Activated CD4-positive, CD25-positive, alpha-beta regulatory T cell treated with anti-CD3 and anti-CD28 coated beads, Interleukin-2, amount 50 U/mL, for 24 hours (primary cell): ENCODE results near the gene MIOS.

ENCODE experiments used
- ATAC-seq, 2 donors: fragments of 150-1000 bp; cut with Tn5 transposase; one replicate each; pipeline ENCODE4 v1.10.0; 2021; ENCODE audit warnings: mild to moderate bottlenecking in 1 of 2, moderate library complexity in 1 of 2

MIOS gene

DNA sequence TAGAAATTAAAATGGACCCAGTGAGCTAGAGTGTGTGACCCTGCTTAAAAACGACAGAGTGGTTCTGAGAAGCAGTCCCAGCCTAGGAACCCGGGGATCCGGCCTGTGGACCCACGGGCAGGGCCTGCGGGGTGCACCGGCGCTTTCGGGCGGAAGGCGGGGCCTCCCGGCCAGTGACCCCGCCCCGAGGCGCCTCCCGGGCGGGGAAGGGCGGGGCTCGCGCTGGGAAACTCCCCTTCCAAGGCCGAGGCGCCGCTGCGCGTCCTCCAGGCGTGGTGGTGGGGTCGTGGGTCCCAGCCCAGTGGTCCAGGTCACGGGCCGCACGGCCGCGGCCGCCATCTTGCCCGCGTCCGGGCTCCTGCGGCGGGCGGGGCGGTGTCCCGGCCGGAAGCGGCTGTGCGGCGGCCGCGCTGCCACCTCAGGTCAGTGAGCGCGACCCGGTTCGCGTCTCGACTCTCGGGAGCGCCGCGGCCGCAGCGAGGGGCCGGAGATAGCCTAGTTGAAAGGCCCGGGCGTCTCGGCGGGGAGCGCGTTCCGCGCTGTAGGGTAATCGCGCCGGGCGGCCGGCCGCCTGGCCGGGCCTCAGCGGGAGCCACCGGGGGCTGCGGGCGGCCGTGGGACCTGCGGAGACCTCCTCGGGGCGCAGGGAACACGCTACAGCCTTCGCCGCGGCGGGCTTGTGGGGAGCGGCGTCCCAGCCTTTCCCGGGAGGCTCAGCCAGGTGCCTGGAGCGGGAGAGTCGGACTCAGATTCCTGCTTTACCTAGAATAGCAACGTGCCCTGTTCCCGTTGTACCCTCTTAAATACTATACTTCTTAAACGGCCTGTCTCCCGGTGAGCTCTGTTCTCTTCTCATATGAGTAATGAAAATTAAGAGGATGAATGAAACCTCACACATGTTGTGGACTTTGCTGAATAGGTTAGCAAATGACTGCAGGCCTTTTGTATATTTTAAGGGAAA lies at the start of gene MIOS:
Gene MIOS (plus strand): TSS at position 234 of the 961 bp plus-strand sequence. CDS start 5,592 bp downstream, outside the sequence.
- peak; percentile 84 to 85 for ATAC-seq

DNA sequence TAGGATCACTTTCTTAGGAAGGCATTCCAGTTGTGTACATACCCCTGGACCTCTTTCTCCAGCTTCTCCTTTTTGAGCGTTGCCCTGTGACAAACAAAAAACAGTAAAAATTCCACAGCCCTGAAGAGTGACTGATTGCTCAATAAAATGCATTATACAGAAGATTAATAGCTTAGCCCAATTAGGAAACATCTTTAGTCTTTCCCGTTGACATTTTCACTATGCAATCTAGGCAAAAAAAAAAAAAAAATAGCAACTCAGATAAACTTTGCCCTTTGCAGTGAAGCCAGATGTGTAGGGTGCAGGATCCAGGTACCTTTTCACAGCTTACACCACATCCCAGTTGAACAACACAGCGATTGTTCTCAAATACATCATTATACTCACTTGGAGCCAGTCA lies 48.9 kb upstream of the MIOS start:
- no peak for ATAC-seq

DNA sequence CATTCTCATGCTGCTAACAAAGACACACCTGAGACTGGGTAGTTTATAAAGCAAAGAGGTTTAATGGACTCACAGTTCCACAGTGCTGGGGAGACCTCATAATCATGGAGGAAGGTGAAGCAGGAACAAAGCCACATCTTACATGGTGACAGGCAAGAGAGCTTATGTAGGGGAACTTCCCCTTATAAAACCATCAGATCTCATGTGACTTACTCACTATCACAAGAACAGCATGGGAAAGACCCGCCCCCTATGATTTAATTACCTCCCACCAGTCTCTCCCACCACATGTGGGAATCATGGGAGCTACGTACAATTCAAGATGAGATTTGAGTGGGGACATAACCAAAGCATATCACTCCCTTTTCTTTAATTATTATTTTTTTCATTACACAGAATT lies 47.6 kb upstream of the MIOS start:
- no peak for ATAC-seq

DNA sequence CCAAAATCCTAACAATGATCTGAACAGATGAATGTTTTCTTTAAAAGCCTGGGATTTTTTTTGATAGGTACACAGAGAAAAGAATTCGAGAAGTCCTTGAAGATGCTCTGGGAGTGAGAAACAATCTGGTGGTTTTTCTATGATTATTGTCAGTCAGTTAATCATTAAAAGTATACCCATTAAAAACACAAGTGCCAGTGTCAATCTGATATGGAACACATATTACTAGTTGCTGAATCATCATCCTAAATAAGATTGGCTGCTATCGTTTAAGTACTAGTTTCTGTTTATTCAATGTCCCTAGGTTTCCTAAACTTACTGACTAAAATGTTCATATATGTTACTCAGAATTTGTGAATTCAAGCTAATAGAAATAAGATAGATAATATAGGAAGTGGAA lies 47.2 kb upstream of the MIOS start:
- no peak for ATAC-seq

DNA sequence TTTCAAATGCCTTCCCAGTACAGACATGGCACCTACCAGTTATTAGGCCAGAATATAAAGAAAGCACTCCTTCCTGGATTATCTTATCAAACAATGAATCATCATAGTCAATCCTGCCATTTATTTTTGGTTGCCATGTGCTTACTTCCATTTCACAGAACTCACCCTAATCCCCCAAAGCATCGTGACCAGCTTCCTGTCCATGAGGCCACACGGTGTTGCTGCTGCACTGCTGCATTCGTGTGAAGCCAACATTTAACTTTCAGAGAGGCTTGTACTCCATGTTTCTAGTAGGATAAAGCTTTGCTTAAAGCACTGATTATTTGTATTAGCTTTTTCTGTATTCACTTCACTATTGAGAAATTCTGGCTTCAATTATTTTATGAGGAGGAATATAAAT lies 45.4 kb upstream of the MIOS start:
- no peak for ATAC-seq

DNA sequence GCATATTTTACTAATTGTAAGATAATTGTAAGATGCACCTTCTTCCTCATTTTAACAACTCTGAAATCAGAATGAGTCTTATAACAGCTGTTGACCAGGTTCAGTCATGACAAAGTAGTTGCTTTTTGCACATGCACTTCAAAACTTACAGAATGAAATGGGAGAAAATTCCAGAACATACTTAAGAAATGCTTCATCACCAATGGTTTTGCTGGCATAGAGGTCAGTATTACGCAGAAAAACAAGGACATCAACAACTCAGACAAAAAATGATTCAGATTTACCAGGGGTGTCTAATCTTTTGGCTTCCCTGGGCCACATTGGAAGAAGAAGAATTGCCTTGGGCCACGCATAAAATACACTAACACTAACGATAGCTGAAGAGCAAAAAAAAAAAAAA lies 44.3 kb upstream of the MIOS start:
- ATAC-seq, result no peak

DNA sequence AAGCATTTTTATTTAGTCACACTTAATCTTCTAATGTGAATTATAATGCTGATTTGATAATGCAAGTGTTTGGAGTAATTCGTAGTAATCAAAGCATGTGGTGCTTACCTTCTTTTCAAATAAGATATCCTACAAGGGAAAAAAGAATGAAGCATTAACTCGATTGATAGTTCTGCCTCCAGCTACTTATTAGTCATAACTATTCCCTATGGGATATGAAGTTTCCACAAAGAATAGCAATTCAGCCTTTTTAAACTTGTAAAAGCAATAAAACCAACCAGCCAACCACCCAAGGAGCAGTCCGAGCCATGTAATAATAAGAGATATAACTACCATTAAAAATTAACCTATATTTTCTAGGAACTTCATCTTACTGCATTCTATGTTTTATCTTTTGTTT lies 42.6 kb upstream of the MIOS start:
- no peak for ATAC-seq

DNA sequence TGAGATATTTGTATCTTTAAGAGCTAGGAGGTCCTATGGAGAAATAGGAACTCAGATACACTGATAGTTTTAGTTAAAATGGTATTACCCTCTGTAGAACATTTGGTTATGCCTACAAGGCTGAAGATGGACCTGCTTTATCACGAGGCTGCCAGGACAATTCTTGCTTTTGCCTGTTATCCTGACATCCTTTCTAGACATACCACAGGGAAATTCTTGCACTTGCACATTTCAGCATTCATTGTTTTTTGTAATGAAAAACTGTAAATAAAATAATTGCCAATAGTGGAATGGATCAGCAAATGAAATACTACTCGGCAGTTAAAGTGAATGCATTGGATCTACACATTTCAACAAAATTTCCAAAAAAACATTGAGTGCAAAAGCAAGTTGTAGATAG lies 40.7 kb upstream of the MIOS start:
- ATAC-seq, result no peak

DNA sequence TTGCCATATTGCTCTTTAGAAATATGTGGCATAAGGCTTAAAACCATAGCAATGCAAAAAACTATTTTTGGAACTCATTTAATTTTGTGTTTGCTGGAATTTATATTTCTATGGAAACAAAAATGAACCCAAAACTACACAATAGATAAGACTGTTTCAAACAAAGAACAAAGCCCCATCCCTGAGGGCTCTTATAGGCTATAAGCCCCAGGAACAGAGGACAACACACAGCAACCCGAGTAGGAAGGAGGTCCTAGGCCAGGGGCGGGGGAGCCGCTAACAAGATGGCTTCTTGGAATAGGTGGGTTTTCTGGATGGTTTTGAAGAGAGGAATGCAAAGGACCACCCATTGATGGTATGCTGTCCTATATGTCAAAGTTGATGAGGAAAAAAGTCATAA lies 39.6 kb upstream of the MIOS start:
- ATAC-seq, result no peak

DNA sequence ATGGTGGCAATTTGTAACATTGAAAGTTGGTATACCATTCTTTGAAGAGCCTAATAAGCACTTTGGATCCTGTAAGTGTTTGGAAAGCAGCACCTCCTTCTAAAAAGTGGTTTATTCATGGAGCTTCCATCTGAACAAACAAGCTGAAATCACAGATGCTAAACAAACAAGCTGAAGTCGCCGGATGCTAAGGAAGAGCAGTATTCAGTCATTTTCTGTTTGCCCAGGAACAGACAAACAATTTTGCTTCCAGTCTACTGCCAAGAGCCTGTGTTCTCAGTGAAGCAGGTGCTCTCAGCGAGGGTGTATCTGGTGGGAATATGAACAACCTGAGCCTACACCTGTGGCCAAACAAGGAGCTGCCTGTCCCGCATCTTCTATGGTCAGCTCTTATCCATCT lies 37.4 kb upstream of the MIOS start:
- ATAC-seq, result no peak

DNA sequence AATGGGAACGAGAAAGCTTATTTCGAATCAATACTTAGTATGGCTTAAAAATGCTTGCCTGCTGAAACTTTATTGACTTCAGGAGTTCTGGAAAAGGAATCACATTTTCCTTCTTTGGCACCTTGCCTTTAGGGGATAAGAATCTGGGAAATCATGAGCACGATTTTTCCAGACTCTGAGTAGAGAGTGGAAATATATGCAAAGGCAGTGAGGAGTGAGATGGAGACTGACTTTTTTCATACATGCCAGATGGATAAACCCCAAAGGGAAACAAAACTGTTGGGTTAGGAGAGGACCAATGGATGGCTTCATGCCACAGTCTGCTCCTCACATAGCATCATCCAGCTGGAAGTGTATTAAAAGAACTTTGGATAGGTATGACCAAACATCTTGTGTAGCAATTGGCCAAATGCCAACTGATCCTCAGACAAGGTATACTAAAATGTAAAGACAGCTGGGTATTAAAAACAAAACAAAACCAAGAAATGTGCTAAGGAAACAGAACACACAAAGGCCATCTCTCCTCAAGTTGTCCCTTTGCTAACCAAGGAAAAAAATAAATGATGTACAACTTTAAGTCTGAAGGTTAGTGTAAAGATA lies 32.8 kb upstream of the MIOS start:
- ATAC-seq, result no peak

DNA sequence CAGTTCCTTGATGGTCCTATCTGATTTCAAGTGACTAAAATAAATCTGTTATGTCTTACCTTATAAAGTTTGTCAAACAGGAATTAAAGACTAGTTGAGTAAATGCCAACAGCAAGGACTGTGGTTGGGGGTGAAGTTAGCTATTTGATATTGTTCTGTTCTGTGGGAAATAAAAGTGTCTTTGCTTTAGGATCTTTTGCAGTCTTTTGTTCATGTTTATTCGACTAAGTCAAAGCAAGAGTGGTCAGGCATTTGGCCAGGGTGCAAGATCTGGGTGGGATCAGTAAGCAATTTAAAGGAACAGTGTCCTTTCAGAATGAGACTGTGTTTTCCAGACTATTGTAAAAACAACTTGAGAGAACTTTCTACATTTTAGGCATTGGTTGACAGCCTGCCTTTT lies 31.0 kb upstream of the MIOS start, which contains the start of gene COL28A1:
Gene COL28A1 (minus strand): TSS at position 183 of the 400 bp plus-strand sequence. CDS start 2,998 bp downstream, outside the sequence.
- ATAC-seq, result no peak

DNA sequence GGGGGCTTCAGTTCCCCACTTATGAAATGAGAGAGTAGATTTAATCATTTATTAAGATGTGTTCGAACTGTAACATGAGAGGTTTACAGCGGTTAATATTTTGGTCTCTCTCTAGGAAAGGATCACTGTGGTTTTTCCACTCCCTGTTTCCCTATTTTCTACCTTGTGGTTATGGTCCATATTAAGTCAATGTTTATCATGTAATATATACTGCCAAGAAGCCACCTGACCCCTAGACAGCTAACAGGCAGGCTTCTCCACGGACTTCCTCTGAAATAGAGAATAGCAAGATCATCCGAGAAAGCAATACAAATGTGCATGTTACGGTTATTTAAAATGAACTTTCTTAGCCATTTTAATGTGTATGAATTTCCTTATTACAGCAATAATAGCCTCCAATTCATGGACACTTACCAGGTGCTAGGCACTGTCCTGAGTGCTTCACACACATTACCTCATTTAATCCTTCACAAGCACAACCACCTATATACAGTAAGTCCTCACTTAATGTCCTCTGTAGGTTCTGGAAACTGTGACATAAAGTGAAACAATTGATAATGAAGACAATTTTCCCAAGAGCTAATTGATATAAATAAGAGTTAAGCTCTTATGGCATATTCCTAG lies 30.2 kb upstream of the MIOS start:
- no peak for ATAC-seq

DNA sequence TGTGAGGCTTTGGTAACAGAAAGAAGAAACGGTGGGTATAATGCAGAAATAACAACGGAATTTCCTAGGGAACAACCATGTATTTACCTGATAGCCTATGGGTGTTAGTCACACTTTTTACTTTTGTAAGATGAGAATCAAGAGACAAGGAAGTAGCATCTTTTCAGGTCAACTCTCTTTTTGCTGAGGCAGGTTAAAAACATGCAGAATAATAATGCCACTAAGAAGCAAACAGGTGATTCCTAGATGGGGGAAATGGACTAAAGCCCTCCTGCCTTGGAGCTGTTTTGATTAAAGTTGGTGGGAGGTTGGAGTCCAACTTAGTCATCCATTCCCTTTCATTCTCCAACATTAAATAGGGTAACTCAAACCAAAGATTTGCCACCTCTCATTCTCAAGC lies 29.0 kb upstream of the MIOS start:
- ATAC-seq, result no peak

DNA sequence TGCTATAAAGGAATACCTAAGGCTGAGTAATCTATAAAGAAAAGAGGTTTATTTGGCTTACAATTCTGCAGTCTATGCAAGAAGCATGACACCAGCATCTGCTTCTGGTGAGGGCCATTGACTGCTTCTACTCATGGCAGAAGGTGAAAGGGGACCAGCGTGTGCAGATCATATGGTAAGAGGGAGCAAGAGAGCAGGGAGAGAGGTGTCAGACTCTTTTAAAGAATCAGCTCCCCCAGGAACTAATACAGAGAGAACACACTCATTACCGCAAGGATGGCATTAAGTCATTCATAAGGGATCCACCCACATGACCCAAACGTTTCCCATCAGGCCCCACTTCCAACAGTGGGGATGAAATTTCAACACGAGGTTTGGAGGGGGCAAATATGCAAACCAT lies 27.5 kb upstream of the MIOS start:
- ATAC-seq, result no peak

DNA sequence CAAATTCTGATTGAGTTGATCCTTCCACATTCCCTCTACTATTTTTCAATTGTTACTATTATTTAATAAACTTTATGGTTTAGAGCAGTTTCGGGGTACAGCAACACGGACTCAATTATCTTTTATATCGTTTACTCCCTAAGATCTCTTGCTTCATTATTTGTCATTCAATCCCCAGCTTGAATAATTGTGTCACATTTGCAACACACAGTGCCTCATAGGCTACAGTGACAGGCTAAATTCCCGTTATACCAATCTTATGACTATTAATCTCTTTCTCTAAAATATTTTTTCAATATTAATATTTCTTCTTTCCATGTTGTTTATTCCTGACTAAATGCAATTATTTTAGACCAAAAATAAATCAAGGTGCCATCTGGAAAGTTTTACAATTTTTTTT lies 27.0 kb upstream of the MIOS start:
- no peak for ATAC-seq

DNA sequence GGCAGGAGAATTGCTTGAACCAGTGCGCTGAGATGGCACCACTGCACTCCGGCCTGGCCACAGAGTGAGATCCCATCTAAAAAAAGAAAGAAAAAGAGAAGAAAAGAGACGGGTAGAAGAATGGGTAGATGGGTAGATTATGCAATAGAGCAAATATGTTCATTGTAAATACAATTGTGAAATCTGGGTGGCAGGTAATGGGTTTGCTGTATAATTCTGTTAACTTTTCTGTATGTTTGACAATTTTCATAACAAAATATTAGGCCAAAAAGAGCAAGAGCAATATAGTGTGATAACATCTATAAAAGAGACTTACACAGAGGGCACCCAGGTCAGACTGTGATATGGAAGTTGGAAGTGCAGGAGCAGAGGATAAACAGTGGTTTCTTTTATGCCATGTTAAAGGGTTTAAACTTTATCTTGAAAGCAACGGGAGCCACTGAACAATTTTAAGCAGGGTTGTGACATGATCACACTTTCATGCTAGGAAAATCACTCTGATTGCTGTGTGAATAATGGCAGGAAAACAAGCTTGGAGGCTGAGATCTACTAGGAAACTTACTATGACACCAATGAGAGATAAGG lies 24.3 kb upstream of the MIOS start:
- ATAC-seq, result no peak

DNA sequence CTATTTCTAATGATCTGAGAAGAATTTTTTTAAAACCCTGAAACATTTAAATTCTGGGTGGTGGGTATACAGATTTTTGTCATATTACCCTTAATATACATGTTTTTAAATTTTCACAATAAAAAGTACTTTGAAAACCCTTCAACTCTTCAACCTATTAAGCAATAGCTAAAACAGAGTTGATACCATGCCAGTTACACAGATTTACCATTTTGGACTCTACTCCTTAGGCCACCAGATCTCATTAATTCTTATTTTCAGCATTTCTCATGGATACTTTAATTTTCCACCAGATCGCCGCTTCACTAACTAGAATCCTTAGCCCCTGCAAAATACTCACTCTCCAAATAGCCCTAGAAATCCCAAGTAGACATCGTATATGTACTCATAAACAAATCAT lies 18.3 kb upstream of the MIOS start:
- ATAC-seq, result no peak

DNA sequence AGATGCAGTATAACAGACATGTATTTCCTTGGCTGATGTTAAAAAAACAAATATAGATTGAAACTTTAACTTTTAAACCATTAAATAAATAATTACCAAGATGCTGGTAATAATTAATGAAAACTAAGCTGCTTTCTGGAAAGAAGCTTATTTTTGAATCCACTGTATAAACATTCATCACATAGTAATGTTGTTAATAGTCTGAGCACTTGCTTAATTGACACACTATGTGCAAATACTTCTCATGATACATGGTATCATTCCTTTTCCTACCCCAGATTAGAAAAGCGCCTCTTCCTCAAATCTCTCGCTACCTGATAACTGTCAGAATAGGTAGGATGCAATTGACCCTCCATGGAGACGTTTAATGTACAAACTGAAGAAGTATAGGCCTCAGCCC lies 16.0 kb upstream of the MIOS start:
- ATAC-seq, result no peak

DNA sequence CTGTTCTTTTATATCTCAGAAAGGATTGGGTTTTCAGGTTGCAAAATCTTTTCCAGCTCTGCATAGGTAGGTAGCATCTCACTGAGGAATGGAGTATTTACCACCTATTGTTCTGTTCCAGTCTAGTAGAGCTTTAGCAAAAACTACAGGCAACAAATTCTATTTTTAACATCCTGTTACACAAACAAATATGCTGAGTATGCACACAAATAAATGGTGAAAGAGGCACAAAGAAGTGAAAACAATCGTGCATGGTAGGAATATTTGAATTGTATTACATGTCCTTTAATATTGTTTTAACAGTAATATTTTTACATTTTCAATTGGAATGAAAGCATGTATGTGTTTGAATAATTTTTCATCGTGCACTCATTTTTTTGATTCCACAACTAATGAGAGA lies 14.5 kb upstream of the MIOS start:
- no peak for ATAC-seq

DNA sequence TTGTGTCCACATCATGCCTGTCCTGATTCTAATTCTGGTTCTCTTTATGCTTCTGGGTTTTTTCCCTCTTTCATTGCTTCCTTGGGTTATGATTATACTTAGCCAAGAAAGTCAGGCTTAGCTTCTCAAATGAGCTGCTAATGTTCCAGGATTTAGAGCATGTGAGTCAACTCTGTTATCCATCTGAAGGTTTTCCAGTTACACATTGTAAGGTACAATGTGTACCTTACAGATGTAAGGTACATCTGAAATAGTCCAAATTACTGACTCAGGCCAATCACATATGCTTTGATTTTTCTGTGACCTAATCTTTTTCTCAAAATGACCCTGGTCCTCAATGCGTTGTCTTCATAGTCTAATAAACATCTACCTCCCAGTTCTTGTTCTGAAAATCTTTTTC lies 13.3 kb upstream of the MIOS start:
- ATAC-seq, result no peak

DNA sequence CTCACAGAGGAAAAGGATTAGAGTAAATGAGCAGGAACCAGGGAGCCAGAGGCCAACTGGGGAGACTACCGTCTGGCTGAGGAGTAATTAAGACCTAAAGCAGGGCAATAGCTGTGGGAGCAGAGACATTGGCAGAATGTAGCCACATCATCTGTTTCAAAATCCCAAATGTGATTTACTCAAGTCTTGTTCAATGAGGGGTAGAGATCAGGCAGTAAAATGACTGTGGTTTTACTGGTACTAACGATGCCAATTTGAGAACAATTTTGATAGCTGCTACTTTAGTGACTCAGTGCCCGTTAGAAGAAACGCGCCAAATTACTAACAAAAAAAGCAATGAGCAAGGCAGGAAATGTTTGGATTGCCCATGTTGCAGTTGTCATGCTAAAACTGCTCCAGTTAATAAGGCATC lies 12.7 kb upstream of the MIOS start:
- no peak for ATAC-seq
